ENCODE data around the gene ATG14. TPM values are rescaled to one million over a fixed set of nuclear protein-coding genes. Genes with fewer than 3 reads are reported as not detected.
A peak's percentile ranks its signal among the peaks of the same experiment; 100 is the strongest.

Gene ATG14
- total and polyA plus RNA-seq, 2 of the 8 experiments (the other 6 are each of a cell fraction or from before 2014, with no cell fraction given) = 4.9 to 10.8 TPM

- no peak overlapping the region for H3K4ac ChIP-seq (replicated peaks; ENCODE audit: insufficient read length, low read depth, low read length)
- H3K27me3 ChIP-seq (replicated peaks in 1 of 4; ENCODE audit: control insufficient read depth in 3 of 4, extremely low read depth in 1 of 4, insufficient read depth in 3 of 4, low read length in 3 of 4) = no peaks in the 10 kb centered on the region
- no peak overlapping the region for H3K27ac ChIP-seq (ENCODE audit: low read depth, low read length)
- no peak overlapping the region for H2BK15ac ChIP-seq (ENCODE audit: low read length)
- H2BK20ac ChIP-seq (ENCODE audit: low read length) = 0 out of 2 replicates have a peak overlapping the region, but pooled peaks have one; percentile 48
- no peak overlapping the region for H3K23ac ChIP-seq (ENCODE audit: insufficient read length)
- CTCF ChIA-PET (ENCODE audit: partially characterized antibody) = interaction anchor here (0.8 to 1.9 kb wide), 7 partner anchors 9 to 1020 kb away, joined by 3 to 8 read pairs (median 3); no protein-coding TSS in a partner anchor
- no peak overlapping the region for H2BK5ac ChIP-seq (ENCODE audit: low read depth, low read length)
- no peak overlapping the region for H2BK12ac ChIP-seq (ENCODE audit: low read depth, low read length)
- no peak overlapping the region for H3K56ac ChIP-seq (replicated peaks; ENCODE audit: insufficient read length, low read depth, low read length)
- H3K79me2 ChIP-seq (ENCODE audit: control insufficient read depth in 1 of 2, insufficient read depth in 2 of 2, low read length in 2 of 2) = no peaks in the 10 kb centered on the region
- H3K4me2 ChIP-seq (ENCODE audit: insufficient read depth in 1 of 2, low read depth in 2 of 2, low read length in 2 of 2) = no peak overlapping the region
- H3K4me3 ChIP-seq (ENCODE audit: extremely low read depth in 1 of 4, insufficient read depth in 2 of 4, low read depth in 3 of 4, low read length in 4 of 4) = no peak overlapping the region
- H4K20me1 ChIP-seq (replicated peaks in 1 of 2; ENCODE audit: control insufficient read depth in 1 of 2, insufficient read depth in 2 of 2, low read length in 2 of 2) = no peaks in the 10 kb centered on the region
- no peaks in the 10 kb centered on the region for H3K79me1 ChIP-seq (ENCODE audit: low read depth, low read length)
- no peak overlapping the region for H3K18ac ChIP-seq (ENCODE audit: extremely low read depth, low read length)
- no peak overlapping the region for H2AK5ac ChIP-seq (ENCODE audit: low read depth, low read length)
- H2BK120ac ChIP-seq (replicated peaks; ENCODE audit: low read depth, low read length) = peak overlapping the region; percentile 56
- DNase-seq (ENCODE audit: low read depth in 1 of 2, low spot score in 2 of 2) (peak in 1 of 2 experiments; percentile 42), FAIRE-seq (no peak)
- 84% methylated on average over 13 of the region's 13 CpGs; no CpG with 5 or more reads in 1 of the 2 experiments for WGBS, 2 experiments (ENCODE audit: extremely low coverage in 1 of 2, insufficient coverage in 1 of 2, insufficient read length in 1 of 2, insufficient replicate concordance in 2 of 2, low coverage in 1 of 2, low lambda C conversion rate in 2 of 2, missing lambda C conversion rate in 1 of 2)
- no peak overlapping the region for H4K91ac ChIP-seq (replicated peaks; ENCODE audit: insufficient read length, low read length)
- H3K4me1 ChIP-seq (replicated peaks in 1 of 4; ENCODE audit: control insufficient read depth in 3 of 4, insufficient read depth in 4 of 4, low read length in 3 of 4) = peaks cover 0 to 7% (median 2%) of the 10 kb centered on the region in 4 experiments; a peak in 3 of 7 replicates
- peak overlapping the region; percentile 95 for H2AFZ ChIP-seq (ENCODE audit: low read length)
- no peak overlapping the region for H3K14ac ChIP-seq (ENCODE audit: insufficient read length)
- no peak overlapping the region for H4K5ac ChIP-seq (ENCODE audit: insufficient read length, low read depth, low read length)
- POLR2A ChIA-PET (ENCODE audit: partially characterized antibody) = interaction anchor here (0.6 kb wide), 1 partner anchor 39 kb away, joined by 3 read pairs; no protein-coding TSS in a partner anchor
- H3K23me2 ChIP-seq (ENCODE audit: low read depth, low read length) = 0 out of 2 replicates have a peak, but pooled peaks cover 2% of the 10 kb centered on the region
- peaks cover 0 to 3% of the 10 kb centered on the region in 2 experiments; a peak in 1 of 4 replicates for H3K9me3 ChIP-seq (ENCODE audit: insufficient read depth in 2 of 2, low read depth in 1 of 2, low read length in 1 of 2)
- no peak overlapping the region for H3K9ac ChIP-seq (replicated peaks in 1 of 4; ENCODE audit: extremely low read depth in 1 of 4, low read depth in 3 of 4, low read length in 3 of 4)
- no peaks in the 10 kb centered on the region for H3K36me3 ChIP-seq (ENCODE audit: control insufficient read depth in 2 of 4, insufficient read depth in 4 of 4, low read length in 3 of 4)
- no peak overlapping the region for H4K8ac ChIP-seq (ENCODE audit: extremely low read depth, insufficient read depth, low read length)
- TF ChIP-seq POU5F1 (IDR thresholded peaks at IDR 0.05; ENCODE audit: low read depth, low read length) (no peak), SRF (IDR thresholded peaks at IDR 0.05; ENCODE audit: low read depth, low read length) (no peak), KDM5A (IDR thresholded peaks at IDR 0.05; ENCODE audit: low read length) (no peak), KDM1A (IDR thresholded peaks at IDR 0.05; ENCODE audit: borderline replicate concordance, low read length) (no peak), SUZ12 (IDR thresholded peaks at IDR 0.05; ENCODE audit: low read length) (no peak), MAX (IDR thresholded peaks at IDR 0.05) (no peak), EGR1 (IDR thresholded peaks at IDR 0.05; ENCODE audit: borderline replicate concordance, low read depth, low read length) (no peak), CHD1 (IDR thresholded peaks at IDR 0.05; ENCODE audit: low read depth, low read length) (no peak), PHF8 (conservative IDR thresholded peaks at IDR 0.05; ENCODE audit: low read depth, low read length) (no peak)
- TF ChIP-seq, protein P1, sequence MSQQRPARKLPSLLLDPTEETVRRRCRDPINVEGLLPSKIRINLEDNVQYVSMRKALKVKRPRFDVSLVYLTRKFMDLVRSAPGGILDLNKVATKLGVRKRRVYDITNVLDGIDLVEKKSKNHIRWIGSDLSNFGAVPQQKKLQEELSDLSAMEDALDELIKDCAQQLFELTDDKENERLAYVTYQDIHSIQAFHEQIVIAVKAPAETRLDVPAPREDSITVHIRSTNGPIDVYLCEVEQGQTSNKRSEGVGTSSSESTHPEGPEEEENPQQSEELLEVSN (IDR thresholded peaks at IDR 0.05) = no peak
Observed at GRCh38 chr14:55454264-55455002, 42.8 kb upstream of the ATG14 start.

All from H1 (cell line).